Stomach (tissue), 9 donors: Measurements from ENCODE around the gene KCNK5. TPM values are rescaled to one million over a fixed set of nuclear protein-coding genes. Genes with fewer than 3 reads are reported as not detected.

Experiments
- DNase-seq, 2 donors: peaks; one replicate each; pipeline versions ENCODE4 v3.0.0 to v3.0.0-alpha.2; 2013 to 2019
- H3K27ac ChIP-seq, 5 donors: fragments of 200-600 bp in 4 of 5; sonication (generic) in 4 of 5; one replicate each; pipeline ENCODE4 v1.5.1; 2013 to 2019; ENCODE audit warnings: mild to moderate bottlenecking in 1 of 5, moderate library complexity in 1 of 5
- H3K27me3 ChIP-seq, 3 donors: fragments of 200-600 bp; sonication (generic); one replicate each; pipeline ENCODE4 v1.5.1; 2017 to 2019; ENCODE audit warnings: mixed run types in 1 of 3
- H3K36me3 ChIP-seq, 4 donors: fragments of 200-600 bp; sonication (generic); 1 replicate in 3 of 4; 2 replicates in 1 of 4; pipeline ENCODE4 v1.5.1; 2016 to 2019
- H3K4me1 ChIP-seq, 4 donors: fragments of 200-600 bp; sonication (generic); one replicate each; pipeline ENCODE4 v1.5.1; 2016 to 2019
- H3K4me3 ChIP-seq, 4 donors: fragments of 200-600 bp; sonication (generic) in 3 of 4; one replicate each; pipeline ENCODE4 v1.5.1; 2016 to 2019; ENCODE audit warnings: mild to moderate bottlenecking in 1 of 4
- H3K9me3 ChIP-seq, 4 donors: fragments of 200-600 bp; sonication (generic); one replicate each; pipeline ENCODE4 v1.5.1; 2016 to 2019
- EP300 ChIP-seq: sonication (generic); formaldehyde crosslinking; IDR thresholded peaks from one replicate; pipeline ENCODE4 v1.6.1; 2017; ENCODE audit warnings: antibody characterized with exemption
- POLR2A ChIP-seq, 4 donors: fragments of 450-650 bp; IDR thresholded peaks; one replicate each; pipeline ENCODE4 v1.6.1; 2016; ENCODE audit warnings: antibody characterized with exemption in 4 of 4, control low read depth in 2 of 4, mild to moderate bottlenecking in 1 of 4, moderate library complexity in 1 of 4
- POLR2AphosphoS5 ChIP-seq, 3 donors: sonication (generic); formaldehyde crosslinking; IDR thresholded peaks; one replicate each; pipeline ENCODE4 v1.6.1; 2016; ENCODE audit warnings: antibody characterized with exemption in 3 of 3
- WGBS, 5 donors: extraction: QIAGEN DNeasy Blood & Tissue Kit in 3 of 5; methylation state at CpG; one replicate each; pipeline versions ENCODE4 v1.1.5 to v1.1.7; 2013 to 2018; 5-methylcytosine and 5-hydroxymethylcytosine counted together
- intact Hi-C: fragments of 100-400 bp; cut with DNase I; formaldehyde crosslinking; loops from one replicate; pipeline ENCODE4 v1.15.1; 2023; ENCODE audit warnings: low total_unique reads
- polyA plus RNA-seq, 3 donors: library from polyadenylated mRNA; stranded (reverse); fragments of 200-250 nt; gene quantifications; one replicate each; pipeline ENCODE4 v1.2.3, GENCODE V29; 2013
- total RNA-seq, 5 donors: library from RNA; depleted of rRNA; stranded (reverse); fragments of >200 nt; gene quantifications; one replicate each; pipeline versions ENCODE4 v1.1.0 to v1.2.3, GENCODE V29; 2014 to 2016
- TF ChIP-seq, protein P1 (sequence below), 7 experiments: fragments of 450-650 bp in 4 of 7; fragments of 200-600 bp in 3 of 7; sonication (generic) in 3 of 7; IDR thresholded peaks; one replicate each; pipeline ENCODE4 v1.5.1; 2016 to 2019; ENCODE audit warnings: antibody characterized with exemption in 7 of 7, control low read depth in 2 of 7, mild to moderate bottlenecking in 1 of 7
- donor health status: healthy with polysubstance abuse.
- donor health status: Bipolar disorder and iron deficiency.
- donor health status: healthy.

KCNK5 gene
- total and polyA plus RNA-seq, 8 donors, result 4.9 to 30.7 (median 10.3) TPM

DNA sequence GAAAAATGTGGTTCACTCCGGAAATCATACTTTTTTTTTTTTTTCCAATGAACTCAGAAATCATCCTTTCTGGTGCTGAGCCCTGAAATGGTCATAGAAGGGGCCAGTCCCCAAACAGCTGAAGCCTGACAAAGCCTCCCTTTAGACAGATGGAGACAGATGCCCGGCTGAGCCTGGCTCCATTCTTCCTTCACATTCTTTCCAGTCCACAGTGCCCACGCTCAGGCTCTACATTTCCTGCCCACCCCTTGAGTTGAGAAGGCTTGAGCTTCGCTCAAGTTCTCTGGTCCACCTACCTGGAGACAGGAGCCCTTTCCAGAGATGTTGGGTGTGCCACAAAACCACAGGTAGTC is 41.2 kb downstream of the KCNK5 start:
- Histone ChIP-seq H3K27me3 (no peaks in the 10 kb centered on the region), H3K9me3 (no peaks in the 10 kb centered on the region), H3K4me3 (no peak overlapping the region), H3K27ac (peak overlapping the region in 3 of 5 donors; percentile 52 to 78 (median 69)), H3K36me3 (peaks cover 0 to 31% (median 13%) of the 10 kb centered on the region in 4 donors), H3K4me1 (peaks cover 0 to 51% (median 33%) of the 10 kb centered on the region in 4 donors)
- 66 to 80% (median 73%) methylated on average over 4 of the region's 4 CpGs for WGBS, 5 donors
- TF ChIP-seq, protein P1, sequence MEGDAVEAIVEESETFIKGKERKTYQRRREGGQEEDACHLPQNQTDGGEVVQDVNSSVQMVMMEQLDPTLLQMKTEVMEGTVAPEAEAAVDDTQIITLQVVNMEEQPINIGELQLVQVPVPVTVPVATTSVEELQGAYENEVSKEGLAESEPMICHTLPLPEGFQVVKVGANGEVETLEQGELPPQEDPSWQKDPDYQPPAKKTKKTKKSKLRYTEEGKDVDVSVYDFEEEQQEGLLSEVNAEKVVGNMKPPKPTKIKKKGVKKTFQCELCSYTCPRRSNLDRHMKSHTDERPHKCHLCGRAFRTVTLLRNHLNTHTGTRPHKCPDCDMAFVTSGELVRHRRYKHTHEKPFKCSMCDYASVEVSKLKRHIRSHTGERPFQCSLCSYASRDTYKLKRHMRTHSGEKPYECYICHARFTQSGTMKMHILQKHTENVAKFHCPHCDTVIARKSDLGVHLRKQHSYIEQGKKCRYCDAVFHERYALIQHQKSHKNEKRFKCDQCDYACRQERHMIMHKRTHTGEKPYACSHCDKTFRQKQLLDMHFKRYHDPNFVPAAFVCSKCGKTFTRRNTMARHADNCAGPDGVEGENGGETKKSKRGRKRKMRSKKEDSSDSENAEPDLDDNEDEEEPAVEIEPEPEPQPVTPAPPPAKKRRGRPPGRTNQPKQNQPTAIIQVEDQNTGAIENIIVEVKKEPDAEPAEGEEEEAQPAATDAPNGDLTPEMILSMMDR (IDR thresholded peaks at IDR 0.05), result no peak
- TF ChIP-seq EP300 (no peak), POLR2A (IDR thresholded peaks at IDR 0.05) (no peak), POLR2AphosphoS5 (IDR thresholded peaks at IDR 0.05) (no peak)
- intact Hi-C loops, result no loop called here
- no peak for DNase-seq

DNA sequence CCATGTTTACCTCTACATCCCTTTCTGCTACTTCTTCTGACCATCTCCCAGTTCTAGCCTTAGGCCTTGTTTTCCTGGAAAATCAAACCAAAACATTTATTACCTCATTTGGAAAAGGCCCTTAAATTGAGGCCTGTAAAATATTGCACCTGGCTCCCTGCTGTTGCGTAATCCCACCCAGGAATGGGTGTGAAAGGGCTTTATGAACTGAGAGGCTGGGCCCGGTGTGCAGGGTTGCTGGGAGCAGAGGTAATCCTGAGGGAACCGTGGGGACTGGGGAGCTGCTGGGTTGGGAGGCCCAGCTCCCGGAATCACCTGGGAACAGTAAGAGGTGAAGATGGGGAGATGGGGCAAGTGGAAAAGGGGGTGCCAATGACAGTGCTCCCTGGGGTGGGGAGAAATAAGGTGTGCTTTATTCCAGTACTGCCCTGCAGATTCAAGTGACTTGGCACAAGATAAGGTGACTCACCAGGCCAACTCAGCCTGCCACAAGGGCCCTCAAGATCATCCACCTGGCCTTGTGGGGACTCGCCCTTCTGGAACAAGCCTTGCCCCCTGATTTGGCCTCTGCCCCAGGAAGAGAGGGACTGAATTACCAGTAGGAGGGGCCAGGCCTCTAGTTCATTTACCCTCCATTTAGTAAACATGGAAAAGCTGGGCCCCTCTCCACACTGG is 44.2 kb downstream of the KCNK5 start:
- Histone ChIP-seq H3K36me3 (peaks cover 0 to 4% (median 0%) of the 10 kb centered on the region in 4 donors), H3K4me3 (no peak overlapping the region), H3K27me3 (no peaks in the 10 kb centered on the region), H3K4me1 (peaks cover 0 to 40% (median 23%) of the 10 kb centered on the region in 4 donors), H3K27ac (peak overlapping the region; percentile 39 to 78 (median 73)), H3K9me3 (no peaks in the 10 kb centered on the region)
- 63 to 89% (median 75%) methylated on average over 5 of the region's 5 CpGs for WGBS, 5 donors
- DNase-seq, result peak; percentile 67 to 74
- intact Hi-C loops, result no loop called here
- TF ChIP-seq, protein P1 (IDR thresholded peaks at IDR 0.05), result no peak
- TF ChIP-seq POLR2A (IDR thresholded peaks at IDR 0.05), result no peak
- TF ChIP-seq POLR2AphosphoS5 (IDR thresholded peaks at IDR 0.05), result peak in 2 of 3 donors; percentile 28 to 35

DNA sequence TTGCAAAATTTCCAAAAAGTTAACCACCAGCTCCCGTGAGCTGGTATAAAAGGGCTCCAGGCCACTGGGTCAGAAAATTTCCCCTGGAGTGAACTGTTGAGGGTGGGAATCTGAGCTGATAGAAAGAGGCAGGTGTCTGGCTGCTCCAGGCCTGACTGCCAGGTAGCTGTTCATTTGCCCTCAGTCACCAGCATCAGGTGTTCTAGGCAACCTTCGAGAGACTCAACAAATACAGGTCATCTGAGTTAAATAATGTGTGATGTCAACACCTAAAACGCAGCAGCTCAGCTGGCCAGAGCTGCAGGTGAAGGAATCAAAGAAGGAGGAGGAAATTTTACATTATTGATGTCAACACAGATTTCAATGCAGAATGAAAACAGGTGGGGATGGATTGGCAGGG is 46.7 kb downstream of the KCNK5 start:
- no peaks in the 10 kb centered on the region for H3K36me3 ChIP-seq
- no peak overlapping the region for H3K27ac ChIP-seq
- H3K4me3 ChIP-seq, result no peak overlapping the region
- WGBS, 5 donors, result 50 to 67% (median 61%) methylated on average over 3 of the region's 3 CpGs
- no peaks in the 10 kb centered on the region for H3K27me3 ChIP-seq
- intact Hi-C loops, result no loop called here
- peaks cover 0 to 17% (median 8%) of the 10 kb centered on the region in 4 donors for H3K4me1 ChIP-seq
- no peak for DNase-seq
- TF ChIP-seq, protein P1 (IDR thresholded peaks at IDR 0.05), result no peak
- TF ChIP-seq POLR2AphosphoS5 (IDR thresholded peaks at IDR 0.05), result no peak
- TF ChIP-seq EP300, result no peak
- TF ChIP-seq POLR2A (IDR thresholded peaks at IDR 0.05), result no peak
- peaks cover 0 to 1% (median under 1%) of the 10 kb centered on the region in 4 donors for H3K9me3 ChIP-seq

DNA sequence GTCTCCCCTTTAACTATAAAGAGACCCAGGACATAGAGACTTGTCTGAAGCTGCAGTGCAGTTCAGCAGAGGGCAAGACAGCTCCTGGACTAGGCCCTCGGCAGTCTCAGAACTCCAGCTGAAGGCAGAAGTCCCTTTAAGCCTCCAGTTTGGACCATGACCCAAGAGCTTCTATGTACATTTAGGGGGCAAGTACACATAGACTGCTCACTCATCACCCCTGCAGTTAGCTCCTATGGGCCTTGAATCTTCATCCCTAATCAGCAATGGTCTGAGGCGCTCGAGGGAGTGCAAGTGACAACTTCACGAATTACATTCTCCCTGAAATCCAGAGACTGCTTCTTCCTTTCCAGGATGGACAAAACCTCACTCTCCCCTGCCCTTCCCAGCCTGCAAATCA is 47.4 kb downstream of the KCNK5 start:
- Histone ChIP-seq H3K9me3 (peaks cover 0 to 9% (median 4%) of the 10 kb centered on the region in 4 donors), H3K4me1 (peaks cover 0 to 13% (median 6%) of the 10 kb centered on the region in 4 donors), H3K36me3 (peaks cover 0 to 4% (median 0%) of the 10 kb centered on the region in 4 donors), H3K27ac (no peak overlapping the region), H3K27me3 (no peaks in the 10 kb centered on the region), H3K4me3 (no peak overlapping the region)
- TF ChIP-seq, protein P1 (IDR thresholded peaks at IDR 0.05), result no peak
- no peak for TF ChIP-seq POLR2A (IDR thresholded peaks at IDR 0.05)
- no peak for TF ChIP-seq EP300
- no peak for TF ChIP-seq POLR2AphosphoS5 (IDR thresholded peaks at IDR 0.05)
- WGBS, 5 donors, result 86 to 93% (median 90%) methylated on average over 4 of the region's 4 CpGs
- no peak for DNase-seq
- intact Hi-C loops, result no loop called here
